SK-N-SH treated with all-trans-retinoic acid at 6 μM for 48 hours (cell line): Measurements from ENCODE around the gene CAMK2A.

Source experiments
- ATAC-seq: fragments of 200-7000 bp; cut with Tn5 transposase; 3 replicates; pipeline ENCODE4 v1.9.1; 2020; ENCODE audit warnings: mild to moderate bottlenecking, moderate library complexity
- ARNTL ChIP-seq: fragments of 450-650 bp; formaldehyde crosslinking; IDR thresholded peaks from 2 replicates; pipeline ENCODE4 v1.5.0; 2020; ENCODE audit warnings: low read depth, mild to moderate bottlenecking, moderate library complexity, borderline replicate concordance
- BACH2 ChIP-seq: fragments of 250-450 bp; sonication (Bioruptor Pico); IDR thresholded peaks from 2 replicates; pipeline ENCODE4 v1.9.0; 2021; ENCODE audit warnings: mild to moderate bottlenecking, borderline replicate concordance
- CSDC2 ChIP-seq: fragments of 250-450 bp; sonication (Bioruptor Pico); IDR thresholded peaks from 2 replicates; pipeline ENCODE4 v1.5.0; 2020; ENCODE audit warnings: mild to moderate bottlenecking, moderate library complexity
- ESRRG ChIP-seq: fragments of 250-450 bp; sonication (Bioruptor Pico); IDR thresholded peaks from 2 replicates; pipeline ENCODE4 v1.6.1; 2021; ENCODE audit warnings: mild to moderate bottlenecking
- GLIS3 ChIP-seq: fragments of 250-450 bp; sonication (Bioruptor Pico); IDR thresholded peaks from 2 replicates; pipeline ENCODE4 v1.5.0; 2020; ENCODE audit warnings: mild to moderate bottlenecking, moderate library complexity
- PPARA ChIP-seq: fragments of 250-450 bp; sonication (Bioruptor Pico); IDR thresholded peaks from 2 replicates; pipeline ENCODE4 v1.5.0; 2020; ENCODE audit warnings: mild to moderate bottlenecking, borderline replicate concordance
- RARB ChIP-seq: fragments of 250-450 bp; sonication (Bioruptor Pico); IDR thresholded peaks from 2 replicates; pipeline ENCODE4 v1.8.0; 2021; ENCODE audit warnings: mild to moderate bottlenecking, moderate library complexity
- SNAI2 ChIP-seq: fragments of 250-450 bp; sonication (Bioruptor Pico); IDR thresholded peaks from 2 replicates; pipeline ENCODE4 v1.5.0; 2020; ENCODE audit warnings: mild to moderate bottlenecking, moderate library complexity
- TCF4 ChIP-seq: fragments of 250-450 bp; sonication (Bioruptor Pico); IDR thresholded peaks from 2 replicates; pipeline ENCODE4 v1.8.0; 2021; ENCODE audit warnings: mild to moderate bottlenecking, moderate library complexity, borderline replicate concordance
- ZC3H10 ChIP-seq: fragments of 250-450 bp; sonication (Bioruptor Pico); IDR thresholded peaks from 2 replicates; pipeline ENCODE4 v1.5.1; 2021; ENCODE audit warnings: mild to moderate bottlenecking, moderate library complexity
- ZFP3 ChIP-seq: fragments of 250-450 bp; sonication (Bioruptor Pico); IDR thresholded peaks from 2 replicates; pipeline ENCODE4 v1.5.0; 2020; ENCODE audit warnings: mild to moderate bottlenecking, moderate library complexity
- ZFP30 ChIP-seq: fragments of 450-650 bp; formaldehyde crosslinking; IDR thresholded peaks from 2 replicates; pipeline ENCODE4 v1.5.0; 2022; ENCODE audit warnings: mild to moderate bottlenecking, moderate library complexity
- ZNF565 ChIP-seq: fragments of 450-650 bp; formaldehyde crosslinking; conservative IDR thresholded peaks from 2 replicates; pipeline ENCODE4 v1.5.0; 2020; ENCODE audit warnings: low read depth, mild to moderate bottlenecking, moderate library complexity
- ZNF70 ChIP-seq: fragments of 450-650 bp; formaldehyde crosslinking; IDR thresholded peaks from 2 replicates; pipeline ENCODE4 v1.5.0; 2020; ENCODE audit warnings: mild to moderate bottlenecking, moderate library complexity
- ZNF8 ChIP-seq: fragments of 450-650 bp; formaldehyde crosslinking; IDR thresholded peaks from 2 replicates; pipeline ENCODE4 v1.5.0; 2020; ENCODE audit warnings: mild to moderate bottlenecking, moderate library complexity
- TF ChIP-seq, protein P1 (sequence below): fragments of 250-450 bp; sonication (Bioruptor Pico); IDR thresholded peaks from 2 replicates; pipeline ENCODE4 v1.5.1; 2021; ENCODE audit warnings: mild to moderate bottlenecking, moderate library complexity
- TF ChIP-seq, protein P2 (sequence below): fragments of 250-450 bp; sonication (Bioruptor Pico); IDR thresholded peaks from 2 replicates; pipeline ENCODE4 v1.8.0; 2021; ENCODE audit warnings: low read depth, mild to moderate bottlenecking, moderate library complexity, borderline replicate concordance
- TF ChIP-seq, protein P3 (sequence below): fragments of 250-450 bp; sonication (Bioruptor Pico); IDR thresholded peaks from 2 replicates; pipeline ENCODE4 v1.5.0; 2020; ENCODE audit warnings: mild to moderate bottlenecking, moderate library complexity
- TF ChIP-seq, protein P4 (sequence below): fragments of 250-450 bp; sonication (Bioruptor Pico); IDR thresholded peaks from 2 replicates; pipeline ENCODE4 v1.5.1; 2020; ENCODE audit warnings: low read depth, mild to moderate bottlenecking, moderate library complexity
- TF ChIP-seq, protein P5 (sequence below): fragments of 250-450 bp; sonication (Bioruptor Pico); IDR thresholded peaks from 2 replicates; pipeline ENCODE4 v1.8.0; 2020; ENCODE audit warnings: mild to moderate bottlenecking, moderate library complexity, borderline replicate concordance

Gene CAMK2A

DNA sequence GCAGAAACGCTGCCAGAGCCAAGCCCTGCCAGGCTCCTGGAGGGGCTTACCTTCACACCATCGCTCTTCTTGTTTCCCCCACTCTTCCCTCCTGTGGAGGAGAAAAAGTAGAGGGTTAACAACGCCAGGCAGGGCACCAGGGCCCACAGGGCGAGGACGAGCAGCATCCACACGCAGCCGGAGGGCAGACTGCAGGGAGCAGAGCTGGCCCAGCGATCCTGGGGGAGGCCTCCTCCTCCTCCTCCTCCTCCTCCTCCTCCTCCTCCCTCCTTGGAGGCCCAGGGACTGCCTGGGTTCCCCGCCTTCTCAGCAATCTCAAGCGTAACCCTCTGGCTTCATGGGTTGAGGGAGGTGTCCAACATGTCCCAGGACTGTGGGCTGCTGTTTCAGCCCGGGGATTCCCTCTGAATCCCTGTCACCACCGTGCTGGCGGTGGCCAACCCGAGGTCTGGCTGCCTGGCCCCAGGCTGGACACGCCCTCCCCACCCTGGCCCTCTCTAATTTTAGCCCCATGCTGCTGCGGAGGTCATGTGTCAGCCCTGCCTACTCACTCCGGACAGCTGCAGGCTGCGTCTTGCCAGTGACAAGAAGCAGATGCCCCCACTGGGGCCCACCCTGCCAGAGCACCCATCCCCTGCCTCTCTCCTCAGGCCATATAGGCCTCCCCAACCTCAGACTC, 44.3 kb downstream of the CAMK2A start:
- peak; percentile 73 for ATAC-seq
- no peak for TF ChIP-seq PPARA (CRISPR knock-in tag)
- no peak for TF ChIP-seq ZNF565 (CRISPR knock-in tag)
- TF ChIP-seq ESRRG (CRISPR knock-in tag): no peak
- TF ChIP-seq, protein P1, sequence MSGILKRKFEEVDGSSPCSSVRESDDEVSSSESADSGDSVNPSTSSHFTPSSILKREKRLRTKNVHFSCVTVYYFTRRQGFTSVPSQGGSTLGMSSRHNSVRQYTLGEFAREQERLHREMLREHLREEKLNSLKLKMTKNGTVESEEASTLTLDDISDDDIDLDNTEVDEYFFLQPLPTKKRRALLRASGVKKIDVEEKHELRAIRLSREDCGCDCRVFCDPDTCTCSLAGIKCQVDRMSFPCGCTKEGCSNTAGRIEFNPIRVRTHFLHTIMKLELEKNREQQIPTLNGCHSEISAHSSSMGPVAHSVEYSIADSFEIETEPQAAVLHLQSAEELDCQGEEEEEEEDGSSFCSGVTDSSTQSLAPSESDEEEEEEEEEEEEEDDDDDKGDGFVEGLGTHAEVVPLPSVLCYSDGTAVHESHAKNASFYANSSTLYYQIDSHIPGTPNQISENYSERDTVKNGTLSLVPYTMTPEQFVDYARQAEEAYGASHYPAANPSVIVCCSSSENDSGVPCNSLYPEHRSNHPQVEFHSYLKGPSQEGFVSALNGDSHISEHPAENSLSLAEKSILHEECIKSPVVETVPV (CRISPR knock-in tag): no peak
- TF ChIP-seq ZFP3 (CRISPR knock-in tag): no peak
- TF ChIP-seq ZFP30 (CRISPR knock-in tag): no peak
- no peak for TF ChIP-seq ZC3H10 (CRISPR knock-in tag)
- TF ChIP-seq, protein P2, sequence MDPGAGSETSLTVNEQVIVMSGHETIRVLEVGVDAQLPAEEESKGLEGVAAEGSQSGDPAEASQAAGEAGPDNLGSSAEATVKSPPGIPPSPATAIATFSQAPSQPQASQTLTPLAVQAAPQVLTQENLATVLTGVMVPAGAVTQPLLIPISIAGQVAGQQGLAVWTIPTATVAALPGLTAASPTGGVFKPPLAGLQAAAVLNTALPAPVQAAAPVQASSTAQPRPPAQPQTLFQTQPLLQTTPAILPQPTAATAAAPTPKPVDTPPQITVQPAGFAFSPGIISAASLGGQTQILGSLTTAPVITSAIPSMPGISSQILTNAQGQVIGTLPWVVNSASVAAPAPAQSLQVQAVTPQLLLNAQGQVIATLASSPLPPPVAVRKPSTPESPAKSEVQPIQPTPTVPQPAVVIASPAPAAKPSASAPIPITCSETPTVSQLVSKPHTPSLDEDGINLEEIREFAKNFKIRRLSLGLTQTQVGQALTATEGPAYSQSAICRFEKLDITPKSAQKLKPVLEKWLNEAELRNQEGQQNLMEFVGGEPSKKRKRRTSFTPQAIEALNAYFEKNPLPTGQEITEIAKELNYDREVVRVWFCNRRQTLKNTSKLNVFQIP (CRISPR knock-in tag): no peak
- no peak for TF ChIP-seq GLIS3 (CRISPR knock-in tag)
- no peak for TF ChIP-seq RARB
- no peak for TF ChIP-seq ZNF8
- TF ChIP-seq CSDC2 (CRISPR knock-in tag): no peak
- TF ChIP-seq, protein P3, sequence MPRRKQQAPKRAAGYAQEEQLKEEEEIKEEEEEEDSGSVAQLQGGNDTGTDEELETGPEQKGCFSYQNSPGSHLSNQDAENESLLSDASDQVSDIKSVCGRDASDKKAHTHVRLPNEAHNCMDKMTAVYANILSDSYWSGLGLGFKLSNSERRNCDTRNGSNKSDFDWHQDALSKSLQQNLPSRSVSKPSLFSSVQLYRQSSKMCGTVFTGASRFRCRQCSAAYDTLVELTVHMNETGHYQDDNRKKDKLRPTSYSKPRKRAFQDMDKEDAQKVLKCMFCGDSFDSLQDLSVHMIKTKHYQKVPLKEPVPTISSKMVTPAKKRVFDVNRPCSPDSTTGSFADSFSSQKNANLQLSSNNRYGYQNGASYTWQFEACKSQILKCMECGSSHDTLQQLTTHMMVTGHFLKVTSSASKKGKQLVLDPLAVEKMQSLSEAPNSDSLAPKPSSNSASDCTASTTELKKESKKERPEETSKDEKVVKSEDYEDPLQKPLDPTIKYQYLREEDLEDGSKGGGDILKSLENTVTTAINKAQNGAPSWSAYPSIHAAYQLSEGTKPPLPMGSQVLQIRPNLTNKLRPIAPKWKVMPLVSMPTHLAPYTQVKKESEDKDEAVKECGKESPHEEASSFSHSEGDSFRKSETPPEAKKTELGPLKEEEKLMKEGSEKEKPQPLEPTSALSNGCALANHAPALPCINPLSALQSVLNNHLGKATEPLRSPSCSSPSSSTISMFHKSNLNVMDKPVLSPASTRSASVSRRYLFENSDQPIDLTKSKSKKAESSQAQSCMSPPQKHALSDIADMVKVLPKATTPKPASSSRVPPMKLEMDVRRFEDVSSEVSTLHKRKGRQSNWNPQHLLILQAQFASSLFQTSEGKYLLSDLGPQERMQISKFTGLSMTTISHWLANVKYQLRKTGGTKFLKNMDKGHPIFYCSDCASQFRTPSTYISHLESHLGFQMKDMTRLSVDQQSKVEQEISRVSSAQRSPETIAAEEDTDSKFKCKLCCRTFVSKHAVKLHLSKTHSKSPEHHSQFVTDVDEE (CRISPR knock-in tag): no peak
- TF ChIP-seq, protein P4, sequence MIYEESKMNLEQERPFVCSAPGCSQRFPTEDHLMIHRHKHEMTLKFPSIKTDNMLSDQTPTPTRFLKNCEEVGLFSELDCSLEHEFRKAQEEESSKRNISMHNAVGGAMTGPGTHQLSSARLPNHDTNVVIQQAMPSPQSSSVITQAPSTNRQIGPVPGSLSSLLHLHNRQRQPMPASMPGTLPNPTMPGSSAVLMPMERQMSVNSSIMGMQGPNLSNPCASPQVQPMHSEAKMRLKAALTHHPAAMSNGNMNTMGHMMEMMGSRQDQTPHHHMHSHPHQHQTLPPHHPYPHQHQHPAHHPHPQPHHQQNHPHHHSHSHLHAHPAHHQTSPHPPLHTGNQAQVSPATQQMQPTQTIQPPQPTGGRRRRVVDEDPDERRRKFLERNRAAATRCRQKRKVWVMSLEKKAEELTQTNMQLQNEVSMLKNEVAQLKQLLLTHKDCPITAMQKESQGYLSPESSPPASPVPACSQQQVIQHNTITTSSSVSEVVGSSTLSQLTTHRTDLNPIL (CRISPR knock-in tag): no peak
- TF ChIP-seq SNAI2 (CRISPR knock-in tag): no peak
- TF ChIP-seq BACH2 (CRISPR knock-in tag): no peak
- TF ChIP-seq, all 23 proteins: peak for 0

DNA sequence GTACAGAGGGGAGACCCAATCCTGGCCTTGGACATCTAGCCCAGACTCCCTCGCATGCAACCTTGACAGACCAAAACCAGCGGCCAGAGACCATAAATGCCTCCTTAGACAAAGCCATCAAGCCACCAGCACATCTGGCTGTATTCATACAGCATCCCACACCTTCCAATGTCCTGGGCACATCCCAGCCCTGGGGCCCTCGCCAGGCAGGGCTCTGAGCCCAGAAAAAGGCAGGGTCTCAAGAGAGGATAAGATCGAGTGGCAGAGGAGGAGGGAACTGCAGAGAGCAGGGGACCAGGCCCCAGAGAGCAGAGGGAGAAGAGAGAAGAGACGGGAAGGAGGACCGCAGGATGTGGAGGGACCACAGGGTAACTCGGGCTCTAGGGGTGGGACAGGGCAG, 45.4 kb downstream of the CAMK2A start:
- no peak for ATAC-seq
- TF ChIP-seq, protein P5, sequence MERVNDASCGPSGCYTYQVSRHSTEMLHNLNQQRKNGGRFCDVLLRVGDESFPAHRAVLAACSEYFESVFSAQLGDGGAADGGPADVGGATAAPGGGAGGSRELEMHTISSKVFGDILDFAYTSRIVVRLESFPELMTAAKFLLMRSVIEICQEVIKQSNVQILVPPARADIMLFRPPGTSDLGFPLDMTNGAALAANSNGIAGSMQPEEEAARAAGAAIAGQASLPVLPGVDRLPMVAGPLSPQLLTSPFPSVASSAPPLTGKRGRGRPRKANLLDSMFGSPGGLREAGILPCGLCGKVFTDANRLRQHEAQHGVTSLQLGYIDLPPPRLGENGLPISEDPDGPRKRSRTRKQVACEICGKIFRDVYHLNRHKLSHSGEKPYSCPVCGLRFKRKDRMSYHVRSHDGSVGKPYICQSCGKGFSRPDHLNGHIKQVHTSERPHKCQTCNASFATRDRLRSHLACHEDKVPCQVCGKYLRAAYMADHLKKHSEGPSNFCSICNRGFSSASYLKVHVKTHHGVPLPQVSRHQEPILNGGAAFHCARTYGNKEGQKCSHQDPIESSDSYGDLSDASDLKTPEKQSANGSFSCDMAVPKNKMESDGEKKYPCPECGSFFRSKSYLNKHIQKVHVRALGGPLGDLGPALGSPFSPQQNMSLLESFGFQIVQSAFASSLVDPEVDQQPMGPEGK (CRISPR knock-in tag): no peak
- TF ChIP-seq, protein P2 (CRISPR knock-in tag): no peak
- TF ChIP-seq CSDC2 (CRISPR knock-in tag) (no peak), ZNF565 (CRISPR knock-in tag) (no peak), PPARA (CRISPR knock-in tag) (no peak), ESRRG (CRISPR knock-in tag) (no peak), ARNTL (no peak), ZC3H10 (CRISPR knock-in tag) (no peak), ZFP3 (CRISPR knock-in tag) (no peak), ZNF70 (CRISPR knock-in tag) (no peak), TCF4 (no peak)
